C4-2B (cell line): ENCODE results near the gene MFSD2A.

Experiments used
- ZFX ChIP-seq: fragments of 450-650 bp; IDR thresholded peaks from 2 replicates; pipeline ENCODE4 v1.6.1; 2017
- TF ChIP-seq, protein P1 (sequence below): fragments of 450-650 bp; conservative IDR thresholded peaks from 2 replicates; pipeline ENCODE4 v1.5.1; 2017; ENCODE audit warnings: mild to moderate bottlenecking

DNA sequence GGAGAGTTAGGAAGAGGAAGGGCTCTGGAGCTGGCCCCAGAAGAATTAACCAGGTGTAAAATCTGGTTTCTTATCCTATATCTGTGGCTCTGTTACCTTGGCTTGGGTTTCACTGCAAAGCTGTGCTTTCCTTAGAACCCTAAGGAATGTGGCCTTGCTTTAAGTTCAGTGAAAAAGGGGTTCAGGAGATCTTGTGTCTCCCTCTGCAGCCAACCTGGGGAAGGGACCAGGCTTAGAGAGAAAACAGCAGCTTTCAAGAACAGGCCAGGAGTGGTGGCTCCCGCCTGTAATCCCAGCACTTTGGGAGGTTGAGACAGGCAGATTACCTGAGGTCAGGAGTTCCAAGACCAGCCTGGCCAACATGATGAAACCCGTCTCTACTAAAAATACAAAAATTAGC is 37.1 kb upstream of the MFSD2A start:
- TF ChIP-seq, protein P1, sequence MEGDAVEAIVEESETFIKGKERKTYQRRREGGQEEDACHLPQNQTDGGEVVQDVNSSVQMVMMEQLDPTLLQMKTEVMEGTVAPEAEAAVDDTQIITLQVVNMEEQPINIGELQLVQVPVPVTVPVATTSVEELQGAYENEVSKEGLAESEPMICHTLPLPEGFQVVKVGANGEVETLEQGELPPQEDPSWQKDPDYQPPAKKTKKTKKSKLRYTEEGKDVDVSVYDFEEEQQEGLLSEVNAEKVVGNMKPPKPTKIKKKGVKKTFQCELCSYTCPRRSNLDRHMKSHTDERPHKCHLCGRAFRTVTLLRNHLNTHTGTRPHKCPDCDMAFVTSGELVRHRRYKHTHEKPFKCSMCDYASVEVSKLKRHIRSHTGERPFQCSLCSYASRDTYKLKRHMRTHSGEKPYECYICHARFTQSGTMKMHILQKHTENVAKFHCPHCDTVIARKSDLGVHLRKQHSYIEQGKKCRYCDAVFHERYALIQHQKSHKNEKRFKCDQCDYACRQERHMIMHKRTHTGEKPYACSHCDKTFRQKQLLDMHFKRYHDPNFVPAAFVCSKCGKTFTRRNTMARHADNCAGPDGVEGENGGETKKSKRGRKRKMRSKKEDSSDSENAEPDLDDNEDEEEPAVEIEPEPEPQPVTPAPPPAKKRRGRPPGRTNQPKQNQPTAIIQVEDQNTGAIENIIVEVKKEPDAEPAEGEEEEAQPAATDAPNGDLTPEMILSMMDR, result no peak
- no peak for TF ChIP-seq ZFX
